Urinary bladder (tissue), 4 donors: ENCODE results near the gene HMGN4. TPM values are rescaled to one million over a fixed set of nuclear protein-coding genes. Genes with fewer than 3 reads are reported as not detected.
"Not testable (repeated sequence)": the region's sequence is repeated elsewhere in the genome, so short reads cannot be mapped to it uniquely, and the experiment has no call there.

Experiments used
- DNase-seq: peaks from one replicate; pipeline ENCODE4 v3.0.0-alpha.2; 2015; ENCODE audit errors: extremely low spot score
- H3K27ac ChIP-seq: one replicate; pipeline ENCODE4 v1.5.1; 2013; ENCODE audit warnings: low read depth, mild to moderate bottlenecking, moderate library complexity
- H3K36me3 ChIP-seq: one replicate; pipeline ENCODE4 v1.6.1; 2013; ENCODE audit warnings: mild to moderate bottlenecking, moderate library complexity; ENCODE audit not compliant: insufficient read depth
- H3K4me1 ChIP-seq: one replicate; pipeline ENCODE4 v1.6.1; 2013; ENCODE audit warnings: mild to moderate bottlenecking, moderate library complexity; ENCODE audit not compliant: insufficient read depth
- H3K4me3 ChIP-seq: one replicate; pipeline ENCODE4 v1.5.1; 2013; ENCODE audit warnings: low read depth, low read length
- WGBS: extraction: QIAGEN DNeasy Blood & Tissue Kit; methylation state at CpG from one replicate; pipeline ENCODE4 v1.1.7; 2013; 5-methylcytosine and 5-hydroxymethylcytosine counted together
- polyA plus RNA-seq: library from polyadenylated mRNA; stranded (reverse); fragments of 200-250 nt; gene quantifications from one replicate; pipeline ENCODE4 v1.2.3, GENCODE V29; 2013
- total RNA-seq: library from RNA; depleted of rRNA; stranded (reverse); fragments of >200 nt; gene quantifications from one replicate; pipeline ENCODE4 v1.2.3, GENCODE V29; 2014
- donor health status: healthy with polysubstance abuse.
- donor health status: healthy.

The HMGN4 gene
- total RNA-seq (71.5 TPM), polyA plus RNA-seq (90.7 TPM)

DNA sequence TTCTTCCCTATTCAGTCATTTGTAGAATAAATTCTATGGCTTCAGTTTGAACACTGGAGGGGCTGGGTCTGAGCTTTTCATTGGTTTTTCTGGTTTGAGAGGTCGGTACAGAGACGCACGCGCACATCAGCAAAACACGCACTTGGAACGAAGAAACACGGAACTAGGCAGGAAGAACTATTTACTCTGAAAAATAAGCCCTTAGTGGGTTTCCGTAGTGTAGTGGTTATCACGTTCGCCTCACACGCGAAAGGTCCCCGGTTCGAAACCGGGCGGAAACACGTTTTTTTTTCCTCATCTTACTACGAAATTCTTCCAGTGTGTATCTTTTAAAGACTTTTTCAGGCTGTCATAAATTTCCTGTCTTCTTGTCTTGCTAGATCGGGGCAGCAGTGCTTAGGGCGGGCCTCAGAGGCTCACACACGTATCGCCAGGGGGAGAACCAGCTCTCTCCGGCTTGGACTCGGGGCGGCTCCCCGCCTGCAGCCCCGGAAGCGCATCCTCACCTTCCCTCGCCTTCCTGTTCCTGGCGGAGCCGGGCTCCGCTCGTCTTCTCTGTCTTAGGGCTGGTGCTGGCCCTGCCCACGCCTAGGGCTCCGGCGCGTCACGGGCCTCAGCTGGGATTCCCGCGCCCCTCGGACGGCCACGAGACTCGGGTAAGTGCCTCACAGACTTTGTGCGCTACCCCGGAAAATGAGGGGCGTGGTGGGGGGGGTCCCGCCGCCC, at the start of gene HMGN4:
Gene HMGN4 (plus strand): TSS at position 521 of the 726 bp plus-strand sequence. CDS start 6,841 bp downstream, outside the sequence.
- under 1% methylated on average over 49 of the region's 49 CpGs for WGBS
- H3K4me3 ChIP-seq, result peak within 1 kb of the TSS; percentile 69
- H3K36me3 ChIP-seq, result no peaks in the 10 kb centered on the region
- no peaks in the 10 kb centered on the region for H3K4me1 ChIP-seq
- peak within 1 kb of the TSS; percentile 76 for H3K27ac ChIP-seq
- DNase-seq, result peak; percentile 94

DNA sequence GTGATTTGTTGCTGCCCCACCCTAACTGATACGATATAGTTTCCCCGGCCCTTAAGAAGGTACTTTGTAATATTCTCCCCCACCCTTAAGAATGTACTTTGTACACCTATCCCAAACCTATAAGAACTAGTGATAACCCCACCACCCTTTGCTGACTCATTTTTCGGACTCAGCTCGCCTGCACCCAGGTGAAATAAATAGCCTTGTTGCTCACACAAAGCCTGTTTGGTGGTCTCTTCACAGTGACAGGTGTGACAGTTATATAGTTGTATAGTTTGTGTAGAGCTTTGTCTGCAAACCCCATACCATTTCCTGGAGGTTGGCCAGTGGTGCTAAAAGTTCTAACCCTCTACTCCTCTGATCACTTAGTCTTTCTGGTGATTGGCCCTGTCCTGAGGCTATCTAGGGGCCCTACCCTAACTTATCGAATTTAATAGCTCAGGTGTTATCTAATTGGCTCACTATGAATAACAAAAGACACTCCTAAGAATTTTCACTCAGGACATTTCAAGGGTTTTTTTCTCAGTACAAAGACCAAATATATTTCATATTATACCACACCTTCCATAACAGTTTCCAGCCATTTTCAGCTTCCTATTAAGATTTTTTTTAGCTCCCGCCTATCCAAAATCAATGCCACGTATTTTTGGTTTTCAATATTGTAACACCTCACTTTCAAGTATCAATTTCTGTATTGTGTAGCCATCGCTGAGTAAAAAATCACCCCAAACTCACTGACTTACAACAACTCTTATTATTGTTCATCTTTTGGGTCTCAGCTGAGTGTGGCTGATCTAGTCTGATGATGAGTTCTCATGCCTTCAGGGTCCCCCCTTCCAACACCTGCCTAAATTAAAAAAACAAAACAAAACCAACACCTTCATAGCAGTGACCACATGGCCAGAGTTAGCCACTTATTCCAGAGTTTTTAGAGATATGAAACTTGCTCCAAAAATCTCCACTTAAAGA, 47.9 kb upstream of the HMGN4 start:
- Histone ChIP-seq H3K4me1 (no peaks in the 10 kb centered on the region), H3K36me3 (no peaks in the 10 kb centered on the region), H3K4me3 (no peak overlapping the region), H3K27ac (no peak overlapping the region)
- no peak for DNase-seq
- WGBS, result 83% methylated on average over 8 of the region's 8 CpGs

DNA sequence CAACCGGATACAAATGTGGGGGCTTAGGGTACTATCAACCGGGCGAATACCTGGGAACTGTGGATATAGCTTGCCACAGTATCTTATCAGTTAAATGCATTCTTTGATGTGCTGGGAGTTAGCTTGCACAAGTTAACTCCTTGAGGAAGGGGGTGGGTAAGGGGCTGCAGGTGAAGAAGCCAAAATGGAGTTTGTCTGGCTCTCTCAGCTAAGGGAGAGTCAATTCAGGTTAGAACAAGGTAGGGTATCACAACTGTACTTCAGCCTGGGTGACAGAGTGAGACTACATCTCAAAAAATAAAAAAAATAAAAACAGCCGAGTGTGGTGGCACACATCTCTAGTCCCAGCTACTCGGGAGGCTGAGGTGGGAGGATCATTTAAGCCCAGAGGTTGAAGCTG, 46.6 kb upstream of the HMGN4 start:
- Histone ChIP-seq H3K4me3 (no peak overlapping the region), H3K36me3 (no peaks in the 10 kb centered on the region), H3K4me1 (no peaks in the 10 kb centered on the region), H3K27ac (no peak overlapping the region)
- no peak for DNase-seq
- 75% methylated on average over 5 of the region's 5 CpGs for whole genome bisulfite sequencing

DNA sequence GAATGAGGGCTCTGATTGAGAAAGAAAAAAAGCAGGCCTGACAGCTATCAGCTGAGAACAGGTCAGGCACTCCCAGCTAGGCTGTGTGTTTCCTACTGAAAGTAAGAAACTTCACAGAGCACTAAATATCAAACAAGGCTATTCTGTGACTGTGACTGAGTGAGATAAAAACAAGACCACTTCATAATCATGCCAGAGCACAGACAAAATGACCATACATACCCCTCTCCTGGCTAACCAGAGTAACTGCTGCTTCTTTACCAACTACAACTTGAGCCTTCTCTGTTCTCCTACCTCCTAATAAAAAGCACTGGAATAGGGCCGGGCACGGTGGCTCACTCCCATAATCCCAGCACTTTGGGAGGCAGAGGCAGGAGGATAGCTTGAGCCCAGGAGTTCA, 44.9 kb upstream of the HMGN4 start:
- H3K4me3 ChIP-seq, result no peak overlapping the region
- WGBS, result 57% methylated on average over 2 of the region's 2 CpGs
- no peaks in the 10 kb centered on the region for H3K4me1 ChIP-seq
- no peaks in the 10 kb centered on the region for H3K36me3 ChIP-seq
- H3K27ac ChIP-seq, result no peak overlapping the region
- no peak for DNase-seq

DNA sequence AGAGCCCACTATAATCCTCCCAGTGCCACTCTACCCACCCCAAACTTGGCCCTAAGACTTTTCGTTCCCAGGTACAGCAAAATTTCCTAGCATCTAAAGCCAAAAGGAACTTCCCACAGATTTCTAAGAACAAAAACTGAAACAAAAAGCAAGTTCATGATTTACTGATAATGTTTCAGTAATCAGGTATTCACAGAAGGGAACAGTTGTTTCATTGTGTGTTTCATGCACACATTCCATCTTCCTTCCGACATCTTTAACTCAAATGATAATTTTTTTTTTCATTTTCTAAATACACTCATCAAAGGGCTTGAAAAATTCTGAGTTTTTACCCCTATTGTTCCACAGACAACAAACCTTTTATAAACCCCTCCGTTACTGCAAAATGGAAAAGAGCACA, 44.0 kb upstream of the HMGN4 start:
- no peak for DNase-seq
- H3K36me3 ChIP-seq, result no peaks in the 10 kb centered on the region
- H3K4me1 ChIP-seq, result no peaks in the 10 kb centered on the region
- no peak overlapping the region for H3K4me3 ChIP-seq
- WGBS, result 89% methylated on average over 3 of the region's 3 CpGs
- H3K27ac ChIP-seq, result no peak overlapping the region

DNA sequence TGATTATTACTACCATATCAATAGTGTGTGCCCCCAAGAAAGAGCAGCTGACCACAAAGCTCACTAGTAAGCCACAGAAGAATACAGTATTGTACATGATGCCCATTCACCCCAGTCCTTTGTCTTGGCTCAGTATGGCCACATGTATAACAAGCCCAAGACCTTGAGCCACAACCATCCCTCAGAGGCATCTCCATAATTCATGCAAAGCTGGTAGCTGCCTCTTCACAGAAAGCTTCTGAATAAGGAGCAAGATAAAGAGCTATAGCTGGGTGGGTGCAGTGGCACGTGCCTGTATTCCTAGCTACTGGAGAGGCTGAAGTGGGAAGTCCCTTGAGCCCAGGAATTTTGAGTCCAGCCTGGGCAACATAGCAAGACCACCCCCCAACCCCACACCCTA, 42.9 kb upstream of the HMGN4 start:
- DNase-seq, result no peak
- H3K4me3 ChIP-seq, result no peak overlapping the region
- 57% methylated on average over 1 of the region's 1 CpG for WGBS
- H3K36me3 ChIP-seq, result no peaks in the 10 kb centered on the region
- H3K27ac ChIP-seq, result no peak overlapping the region
- no peaks in the 10 kb centered on the region for H3K4me1 ChIP-seq

GRCh38 chr6:26497610-26498009, 40.6 kb upstream of the HMGN4 start:
- DNase-seq, result no peak
- Histone ChIP-seq H3K4me1 (no peaks in the 10 kb centered on the region), H3K4me3 (no peak overlapping the region), H3K27ac (no peak overlapping the region), H3K36me3 (no peaks in the 10 kb centered on the region)
- 82% methylated on average over 4 of the region's 4 CpGs for WGBS

DNA sequence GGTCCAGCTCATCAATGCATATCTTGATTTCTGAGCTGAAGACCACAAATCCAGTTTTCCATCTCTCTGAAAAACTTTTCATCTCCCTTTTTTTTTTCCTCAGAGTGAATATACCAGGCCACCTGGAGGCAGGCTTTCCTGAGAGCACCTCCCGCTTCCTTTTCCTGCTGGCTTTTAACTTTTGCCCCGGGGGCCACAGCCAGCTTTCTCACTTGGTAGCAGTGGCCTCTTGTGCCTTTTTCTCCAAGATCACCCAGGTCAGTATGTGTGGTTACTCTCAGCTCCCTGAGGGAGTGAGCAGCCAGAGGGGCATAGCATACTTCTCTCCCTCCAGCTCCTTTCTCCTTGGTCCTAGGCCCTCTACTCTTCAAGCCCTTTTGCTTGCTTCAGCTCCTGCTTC, 38.1 kb upstream of the HMGN4 start, which contains the start of gene BTN1A1:
Gene BTN1A1 (plus strand): TSS at position 202 of the 400 bp plus-strand sequence. CDS start 984 bp downstream, outside the sequence.
- WGBS, result 63% methylated on average over 2 of the region's 2 CpGs
- H3K4me3 ChIP-seq, result no peak within 1 kb of the TSS
- H3K36me3 ChIP-seq, result no peaks in the 10 kb centered on the region
- H3K4me1 ChIP-seq, result no peaks in the 10 kb centered on the region
- no peak within 1 kb of the TSS for H3K27ac ChIP-seq
- DNase-seq, result no peak

DNA sequence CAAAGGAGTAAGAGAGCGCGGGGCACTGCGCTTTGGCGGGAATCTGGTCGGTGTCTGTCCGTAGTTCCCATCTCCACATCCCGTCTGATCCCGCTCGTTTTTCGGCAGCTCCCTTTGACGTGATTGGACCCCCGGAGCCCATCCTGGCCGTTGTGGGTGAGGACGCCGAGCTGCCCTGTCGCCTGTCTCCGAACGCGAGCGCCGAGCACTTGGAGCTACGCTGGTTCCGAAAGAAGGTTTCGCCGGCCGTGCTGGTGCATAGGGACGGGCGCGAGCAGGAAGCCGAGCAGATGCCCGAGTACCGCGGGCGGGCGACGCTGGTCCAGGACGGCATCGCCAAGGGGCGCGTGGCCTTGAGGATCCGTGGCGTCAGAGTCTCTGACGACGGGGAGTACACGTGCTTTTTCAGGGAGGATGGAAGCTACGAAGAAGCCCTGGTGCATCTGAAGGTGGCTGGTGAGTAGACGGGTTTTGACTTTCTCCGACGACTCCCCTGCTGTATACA, 36.6 kb upstream of the HMGN4 start:
- Histone ChIP-seq H3K4me3 (peak overlapping the region; percentile 11), H3K36me3 (no peaks in the 10 kb centered on the region), H3K27ac (no peak overlapping the region), H3K4me1 (no peaks in the 10 kb centered on the region)
- WGBS, result 6% methylated on average over 49 of the region's 49 CpGs
- no peak for DNase-seq

DNA sequence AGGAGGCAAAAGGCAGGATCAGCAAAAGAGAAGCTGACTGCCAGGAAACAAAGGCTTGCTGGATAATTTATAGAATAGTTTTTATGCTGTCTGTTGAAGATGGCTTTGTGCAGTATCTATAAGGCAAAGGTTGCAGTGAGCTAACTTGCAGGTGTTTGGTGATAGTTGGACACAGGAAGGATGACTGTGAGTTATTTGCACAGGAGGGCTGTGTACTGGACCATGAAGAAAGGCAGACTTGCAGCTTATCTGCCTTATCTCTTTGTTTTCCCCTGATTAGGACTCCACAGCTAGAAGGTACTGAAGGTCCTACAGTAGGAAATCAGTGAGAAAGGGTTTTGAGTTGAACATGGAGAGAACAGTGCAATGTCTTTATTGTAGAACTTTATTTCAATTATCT, 36.0 kb upstream of the HMGN4 start:
- Histone ChIP-seq H3K36me3 (no peaks in the 10 kb centered on the region), H3K4me3 (no peak overlapping the region), H3K27ac (no peak overlapping the region), H3K4me1 (no peaks in the 10 kb centered on the region)
- no peak for DNase-seq

- no peaks in the 10 kb centered on the region for H3K36me3 ChIP-seq
- 91% methylated on average over 3 of the region's 3 CpGs for WGBS
These were observed 35.5 kb upstream of the HMGN4 start for GRCh38 chr6:26502626-26503025.

DNA sequence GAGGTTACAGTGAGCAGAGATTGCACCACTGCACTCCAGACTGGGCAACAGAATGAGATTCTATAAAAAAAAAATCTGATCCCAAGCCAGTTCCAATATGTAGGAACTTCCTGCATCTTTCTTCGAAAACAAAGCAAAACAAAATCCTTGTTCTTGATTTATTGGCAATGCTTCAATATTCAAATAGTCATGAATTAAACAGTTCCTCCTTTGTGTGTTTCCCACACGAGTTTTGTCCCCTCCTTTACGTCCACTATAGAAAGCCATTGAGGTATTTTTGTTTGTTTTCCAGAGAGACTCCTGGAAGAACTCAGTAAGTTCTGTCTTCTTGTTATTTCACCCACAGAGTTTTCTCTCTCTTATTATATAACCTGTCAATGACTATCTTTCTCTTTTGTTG, 30.5 kb upstream of the HMGN4 start:
- Histone ChIP-seq H3K36me3 (no peaks in the 10 kb centered on the region), H3K27ac (no peak overlapping the region), H3K4me3 (no peak overlapping the region), H3K4me1 (no peaks in the 10 kb centered on the region)
- DNase-seq, result no peak
- 71% methylated on average over 3 of the region's 3 CpGs for WGBS

More at GRCh38 chr6:26502626-26503025, 35.5 kb upstream of the HMGN4 start:
- H3K4me1 ChIP-seq, result no peaks in the 10 kb centered on the region
- DNase-seq, result no peak
- H3K4me3 ChIP-seq, result no peak overlapping the region
- H3K27ac ChIP-seq, result no peak overlapping the region

- WGBS, result 79% methylated on average over 8 of the region's 8 CpGs
- H3K27ac ChIP-seq, H3K36me3 ChIP-seq, DNase-seq, H3K4me3 ChIP-seq, H3K4me1 ChIP-seq: not testable (repeated sequence)
These were observed 27.1 kb upstream of the HMGN4 start for GRCh38 chr6:26511033-26511432.

DNA sequence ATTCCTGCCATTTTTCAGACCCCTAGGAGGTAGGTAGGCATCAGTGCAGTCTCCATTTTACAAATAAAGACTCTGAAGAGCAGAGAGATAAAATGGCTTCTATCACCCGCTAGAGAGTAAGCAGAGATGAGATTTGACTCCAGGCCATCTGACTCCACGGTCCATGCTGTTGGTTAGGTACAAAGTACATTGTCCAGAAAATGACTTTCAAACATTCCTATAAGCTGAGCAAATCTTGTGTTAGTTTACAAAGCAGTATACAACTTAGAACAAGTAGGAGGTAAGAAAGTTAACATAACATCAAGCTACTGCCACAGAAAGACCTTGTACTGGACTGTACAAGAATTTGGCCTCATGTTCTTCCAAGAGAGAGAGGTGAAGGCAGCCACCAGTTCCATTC, 23.2 kb upstream of the HMGN4 start:
- H3K27ac ChIP-seq, result no peak overlapping the region
- H3K4me1 ChIP-seq, result no peaks in the 10 kb centered on the region
- WGBS, result 70% methylated on average over 2 of the region's 2 CpGs
- no peak for DNase-seq
- H3K4me3 ChIP-seq, result no peak overlapping the region
- no peaks in the 10 kb centered on the region for H3K36me3 ChIP-seq
